ENCODE measurements around the gene SF3A1.

DNA sequence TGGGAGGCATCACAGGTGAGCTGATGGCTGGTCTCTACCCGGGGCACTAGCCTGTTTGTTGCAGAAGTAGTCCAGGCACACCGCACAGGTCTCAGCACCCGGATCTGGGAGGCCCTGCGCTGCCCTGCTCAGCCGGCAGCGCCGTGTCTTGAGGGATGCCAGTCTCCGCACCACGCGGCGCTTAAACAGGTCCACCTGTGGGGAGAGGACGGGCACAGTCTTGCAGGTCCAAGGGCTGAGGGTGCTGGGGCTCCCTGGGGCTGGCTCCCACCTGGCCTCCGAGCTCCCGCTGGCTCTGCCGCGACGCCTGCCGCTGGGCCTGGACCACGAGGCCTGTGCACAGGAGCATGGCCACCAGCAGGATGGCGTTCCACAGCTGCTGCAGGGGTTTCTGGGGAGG is 23.3 kb upstream of the SF3A1 start:
- TF ChIP-seq, protein P1, sequence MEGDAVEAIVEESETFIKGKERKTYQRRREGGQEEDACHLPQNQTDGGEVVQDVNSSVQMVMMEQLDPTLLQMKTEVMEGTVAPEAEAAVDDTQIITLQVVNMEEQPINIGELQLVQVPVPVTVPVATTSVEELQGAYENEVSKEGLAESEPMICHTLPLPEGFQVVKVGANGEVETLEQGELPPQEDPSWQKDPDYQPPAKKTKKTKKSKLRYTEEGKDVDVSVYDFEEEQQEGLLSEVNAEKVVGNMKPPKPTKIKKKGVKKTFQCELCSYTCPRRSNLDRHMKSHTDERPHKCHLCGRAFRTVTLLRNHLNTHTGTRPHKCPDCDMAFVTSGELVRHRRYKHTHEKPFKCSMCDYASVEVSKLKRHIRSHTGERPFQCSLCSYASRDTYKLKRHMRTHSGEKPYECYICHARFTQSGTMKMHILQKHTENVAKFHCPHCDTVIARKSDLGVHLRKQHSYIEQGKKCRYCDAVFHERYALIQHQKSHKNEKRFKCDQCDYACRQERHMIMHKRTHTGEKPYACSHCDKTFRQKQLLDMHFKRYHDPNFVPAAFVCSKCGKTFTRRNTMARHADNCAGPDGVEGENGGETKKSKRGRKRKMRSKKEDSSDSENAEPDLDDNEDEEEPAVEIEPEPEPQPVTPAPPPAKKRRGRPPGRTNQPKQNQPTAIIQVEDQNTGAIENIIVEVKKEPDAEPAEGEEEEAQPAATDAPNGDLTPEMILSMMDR (IDR thresholded peaks at IDR 0.05): no peak
- no peak for TF ChIP-seq POLR2A (IDR thresholded peaks at IDR 0.05)

Measured in esophagus squamous epithelium (tissue), 4 donors.